GM18508 (cell line): ENCODE results near the gene ITPKB.
"Not testable (repeated sequence)": the region's sequence is repeated elsewhere in the genome, so short reads cannot be mapped to it uniquely, and the experiment has no call there.

ENCODE experiments used
- ATAC-seq: cut with Tn5 transposase; IDR thresholded peaks from one replicate; pipeline ENCODE4 v1.9.1; 2021; ENCODE audit warnings: moderate number of reproducible peaks; ENCODE audit not compliant: insufficient read depth, unreplicated experiment

Gene ITPKB

GRCh38 chr1:226738995-226739695, at the start of gene ITPKB:
TSS of gene ITPKB (minus strand) at chr1:226739282. CDS start at chr1:226737458, 1,824 bp downstream.
- no peak for ATAC-seq

DNA sequence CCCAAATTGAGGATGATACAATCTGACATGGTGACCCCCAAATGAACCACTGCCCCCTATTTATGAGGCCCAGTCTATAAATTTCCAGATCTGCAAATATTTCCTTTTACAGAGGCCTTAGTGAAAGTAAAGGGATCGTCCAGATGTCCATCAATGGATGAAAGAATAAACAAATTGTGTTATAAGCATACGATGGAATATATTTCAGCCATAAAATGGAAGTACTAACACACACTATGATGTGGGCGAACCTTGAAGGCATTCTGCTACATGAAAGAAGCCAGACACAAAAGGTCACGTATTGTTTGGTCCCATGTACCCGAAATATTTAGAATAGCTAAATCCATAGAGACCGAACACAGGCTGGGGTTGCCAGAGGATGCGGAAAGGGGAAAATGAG, 48.6 kb upstream of the ITPKB start:
- ATAC-seq = no peak

DNA sequence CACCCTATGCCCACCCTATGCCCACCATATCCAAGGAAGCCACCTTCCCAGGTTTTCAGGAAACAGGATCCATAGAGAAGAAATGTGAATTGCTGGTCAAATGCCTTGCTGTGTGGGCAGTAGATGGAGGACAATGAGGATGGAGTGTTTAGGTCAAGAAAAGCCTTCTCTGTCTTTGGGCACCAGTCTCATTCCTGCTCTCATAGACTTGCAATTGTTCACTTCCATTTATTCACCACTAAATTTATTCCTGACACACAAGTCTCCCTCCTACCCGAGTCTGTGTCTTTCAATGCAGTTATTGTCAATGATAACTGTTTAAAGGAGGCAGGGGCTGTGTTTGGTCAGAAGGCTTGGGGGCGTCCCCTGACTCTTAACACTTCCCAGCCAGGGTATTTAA, 48.0 kb upstream of the ITPKB start:
- ATAC-seq = no peak

- peak; percentile 77 for ATAC-seq
Observed at GRCh38 chr1:226786550-226786949, 47.5 kb upstream of the ITPKB start.

- ATAC-seq = no peak
Observed at GRCh38 chr1:226785805-226786204, 46.7 kb upstream of the ITPKB start.

- ATAC-seq = no peak
Observed at GRCh38 chr1:226784081-226785049, 45.3 kb upstream of the ITPKB start.

DNA sequence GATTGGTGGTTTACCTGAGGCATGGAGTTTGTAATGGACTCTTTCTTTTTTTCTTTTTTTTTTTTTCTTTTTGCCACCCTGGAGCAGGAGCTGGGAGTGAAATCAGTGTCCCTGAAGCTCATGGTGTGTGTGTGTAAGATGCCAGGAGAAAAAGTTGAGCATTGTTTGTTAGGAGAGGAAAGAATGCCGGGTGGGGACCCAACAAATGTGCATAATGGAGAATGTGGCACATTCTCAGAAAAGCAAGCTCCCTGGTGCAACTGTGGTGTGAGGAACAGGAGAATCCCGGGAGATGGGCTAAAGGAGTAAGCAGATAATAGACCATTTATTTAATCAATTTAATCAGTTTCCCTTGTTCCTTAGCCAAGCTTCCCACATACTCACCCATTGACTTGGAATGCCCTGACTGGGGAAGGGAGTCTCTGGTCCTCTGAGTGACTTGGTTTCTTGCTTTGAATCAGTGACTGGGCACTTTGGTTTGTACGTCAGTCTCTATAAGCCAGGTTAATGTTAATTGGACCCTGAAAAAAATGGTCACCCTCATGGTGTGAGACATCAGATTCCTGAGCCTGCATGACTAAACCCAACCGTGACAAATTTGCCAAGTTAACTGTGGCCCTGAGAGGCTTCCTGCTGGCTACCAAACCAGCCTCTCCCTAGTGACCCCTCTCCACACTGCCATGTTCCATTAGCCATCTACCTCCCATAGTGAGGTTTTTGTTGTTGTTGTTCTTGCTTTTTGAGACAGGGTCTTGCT, 43.9 kb upstream of the ITPKB start:
- no peak for ATAC-seq

DNA sequence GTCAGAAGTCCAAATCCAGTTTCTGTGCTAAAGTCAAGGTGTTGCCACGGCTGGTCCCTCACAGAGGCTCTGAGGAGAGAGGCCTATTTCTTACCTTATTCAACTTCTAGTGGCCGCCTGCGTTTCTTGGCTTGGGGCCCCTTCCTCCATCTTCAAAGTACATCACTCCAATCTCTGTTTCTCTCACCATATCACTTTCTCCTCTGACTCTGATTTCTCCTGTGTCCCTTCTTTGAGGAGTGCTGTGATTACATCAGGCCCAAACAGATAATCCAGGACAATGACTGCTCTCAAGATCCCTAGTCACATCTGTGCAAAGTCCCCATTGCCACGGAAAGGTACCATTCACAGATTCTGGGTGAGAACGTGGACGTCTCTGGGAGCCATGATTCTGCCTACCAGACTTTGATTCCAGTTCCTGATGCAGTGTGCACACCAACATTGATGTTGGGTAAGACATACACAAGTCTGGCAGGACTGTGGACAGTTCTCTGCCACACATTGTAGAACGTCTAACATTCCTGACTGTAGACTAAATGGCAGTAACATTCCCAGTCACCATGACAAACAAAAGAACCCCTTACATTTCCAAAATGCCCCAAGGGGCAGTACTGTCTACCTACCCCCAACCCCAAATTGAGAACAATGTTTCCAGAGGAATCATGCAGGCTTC, 43.0 kb upstream of the ITPKB start:
- ATAC-seq = no peak

- ATAC-seq = no peak
Observed at GRCh38 chr1:226779561-226779960, 40.5 kb upstream of the ITPKB start.

GRCh38 chr1:226778657-226779058, 39.6 kb upstream of the ITPKB start:
- ATAC-seq = no peak

- no peak for ATAC-seq
Observed at GRCh38 chr1:226776975-226777374, 37.9 kb upstream of the ITPKB start.

GRCh38 chr1:226776066-226776465, 37.0 kb upstream of the ITPKB start:
- ATAC-seq = no peak

- ATAC-seq = peak; percentile 65
Observed at GRCh38 chr1:226772446-226773139, 33.5 kb upstream of the ITPKB start.

DNA sequence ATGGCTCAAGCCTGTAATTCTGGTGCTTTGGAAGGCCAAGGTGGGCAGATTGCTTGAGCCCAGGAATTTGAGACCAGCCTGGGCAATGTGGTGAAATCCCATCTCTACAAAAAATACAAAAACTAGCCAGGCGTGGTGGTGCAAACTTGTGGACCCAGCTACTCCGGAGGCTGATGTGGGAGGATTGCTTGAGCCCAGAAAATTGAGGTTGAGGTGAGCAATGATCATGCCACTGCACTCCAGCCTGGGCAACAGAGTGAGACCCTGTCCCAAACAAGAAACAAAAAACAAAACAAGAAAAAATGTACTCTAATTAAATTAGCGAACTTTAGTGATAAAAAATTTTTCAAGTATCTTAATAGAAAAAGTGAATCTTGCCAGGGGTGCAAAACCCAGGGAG, 28.1 kb upstream of the ITPKB start:
- ATAC-seq = not testable (repeated sequence)

DNA sequence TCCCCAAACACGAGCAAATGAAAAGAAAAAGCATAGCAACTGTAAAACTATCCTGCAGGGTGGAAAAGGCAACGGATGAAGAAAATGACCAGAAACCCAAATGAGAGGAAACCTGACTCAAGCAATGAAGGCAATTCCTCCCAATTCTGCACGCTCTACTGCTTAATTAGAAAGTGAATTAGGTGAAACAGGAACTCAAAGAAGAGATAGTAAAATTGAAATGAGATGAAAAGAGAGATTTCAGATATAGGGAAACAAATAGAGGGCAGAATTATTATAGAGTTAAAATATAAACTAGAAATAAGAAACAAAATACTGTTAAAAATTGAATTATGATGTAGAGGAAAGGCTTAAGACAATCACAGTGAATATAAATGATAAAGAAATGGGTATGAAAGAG, 27.5 kb upstream of the ITPKB start:
- ATAC-seq = no peak

- peak; percentile 41 for ATAC-seq
Observed at GRCh38 chr1:226764533-226764932, 25.5 kb upstream of the ITPKB start.

GRCh38 chr1:226763905-226764264, 24.8 kb upstream of the ITPKB start:
- ATAC-seq = no peak

DNA sequence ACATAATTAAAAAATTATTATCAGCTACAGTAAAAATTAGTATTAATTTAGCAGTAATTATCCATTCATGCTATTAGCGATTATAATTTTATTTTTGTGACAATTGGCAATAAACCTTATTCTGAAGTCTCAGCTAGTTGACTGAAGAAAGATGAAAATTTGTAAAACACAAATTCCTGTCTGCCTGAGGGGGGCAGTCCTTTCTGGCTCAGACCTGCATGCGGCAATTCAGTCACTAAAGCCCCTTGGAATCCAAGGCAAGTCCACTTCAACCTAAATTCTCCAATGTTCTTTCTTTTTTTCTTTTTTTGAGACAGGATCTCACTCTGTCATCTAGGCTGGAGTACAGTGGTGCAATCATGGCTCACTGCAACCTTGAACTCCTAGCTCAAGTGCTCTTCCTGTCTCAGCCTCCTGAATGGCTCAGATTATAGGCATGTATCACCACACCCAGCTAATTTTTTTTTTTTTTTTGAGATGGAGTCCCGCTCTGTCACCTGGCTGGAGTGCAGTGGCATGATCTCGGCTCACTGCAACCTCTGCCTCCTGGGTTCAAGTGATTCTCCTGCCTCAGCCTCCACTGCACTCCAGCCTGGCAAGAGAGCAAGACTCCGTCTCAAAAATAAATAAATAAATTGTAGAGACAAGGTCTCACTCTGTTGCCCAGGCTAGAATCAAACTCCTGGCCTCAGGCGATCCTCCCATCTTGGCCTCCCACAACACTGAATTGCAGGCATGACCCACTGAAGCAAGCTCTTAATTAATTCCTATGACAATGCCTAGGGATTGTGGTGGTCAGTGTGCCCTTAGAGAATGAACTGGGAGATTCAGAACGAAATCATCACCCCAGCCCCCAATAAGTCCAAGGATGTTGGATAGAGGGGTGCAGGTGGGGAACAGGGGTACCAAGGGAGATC, 24.2 kb upstream of the ITPKB start:
- no peak for ATAC-seq

GRCh38 chr1:226762055-226762454, 23.0 kb upstream of the ITPKB start:
- ATAC-seq = no peak
